GM12878 (cell line): Measurements from ENCODE around the gene ZBTB16.

Source experiments
- ATF7 ChIP-seq: fragments of 450-650 bp; IDR thresholded peaks from 2 replicates; pipeline ENCODE4 v1.6.1; 2016; ENCODE audit warnings: low read depth, mild to moderate bottlenecking
- CHD4 ChIP-seq: fragments of 200-600 bp; sonication (generic); IDR thresholded peaks from 2 replicates; pipeline ENCODE4 v1.6.1; 2016; ENCODE audit warnings: mild to moderate bottlenecking
- CREB1 ChIP-seq: IDR thresholded peaks from 2 replicates; pipeline ENCODE4 v1.6.1; 2012; ENCODE audit warnings: low read depth, mild to moderate bottlenecking, inconsistent platforms
- CTCF ChIP-seq, 3 experiments: IDR thresholded peaks in 2 of 3; conservative IDR thresholded peaks in 1 of 3; 2 replicates each; pipeline ENCODE4 v1.5.1; 2011; ENCODE audit warnings: low read depth in 3 of 3, low read length in 3 of 3, mild to moderate bottlenecking in 3 of 3, control low read depth in 2 of 3, moderate library complexity in 2 of 3, inconsistent platforms in 1 of 3, mixed read lengths in 1 of 3; ENCODE audit not compliant: control insufficient read depth in 2 of 3, insufficient read depth in 1 of 3; ENCODE audit errors: extremely low read depth in 1 of 3
- EP300 ChIP-seq, 2 experiments: fragments of 150-350 bp in 1 of 2; IDR thresholded peaks; 2 replicates each; pipeline ENCODE4 v1.6.1; 2011 to 2012; ENCODE audit warnings: low read depth in 2 of 2, low read length in 2 of 2, borderline replicate concordance in 1 of 2, improper control_type of control experiment in 1 of 2, inconsistent platforms in 1 of 2; ENCODE audit not compliant: control insufficient read depth in 1 of 2
- ETV6 ChIP-seq, 2 experiments: fragments of 450-650 bp in 1 of 2; IDR thresholded peaks in 1 of 2; conservative IDR thresholded peaks in 1 of 2; 2 replicates each; pipeline ENCODE4 v1.6.1; 2014; ENCODE audit warnings: antibody characterized with exemption in 1 of 2, borderline replicate concordance in 1 of 2, low read depth in 1 of 2, mild to moderate bottlenecking in 1 of 2, moderate library complexity in 1 of 2
- POLR2A ChIP-seq: IDR thresholded peaks from 2 replicates; pipeline ENCODE4 v1.6.1; 2011; ENCODE audit warnings: low read depth, mild to moderate bottlenecking, low read length
- POLR2AphosphoS5 ChIP-seq: IDR thresholded peaks from 2 replicates; pipeline ENCODE4 v1.6.1; 2011; ENCODE audit warnings: mild to moderate bottlenecking, low read length, inconsistent platforms
- RCOR1 ChIP-seq: conservative IDR thresholded peaks from 2 replicates; pipeline ENCODE4 v1.6.1; 2012; ENCODE audit warnings: low read depth, low read length, improper control_type of control experiment
- RFX5 ChIP-seq: IDR thresholded peaks from 2 replicates; pipeline ENCODE4 v1.6.1; 2011; ENCODE audit warnings: low read depth, low read length, improper control_type of control experiment
- ZSCAN29 ChIP-seq: fragments of 450-650 bp; IDR thresholded peaks from 2 replicates; pipeline ENCODE4 v1.6.1; 2017; ENCODE audit warnings: mild to moderate bottlenecking, moderate library complexity

GRCh38 chr11:114016986-114017385 is 42.5 kb upstream of the ZBTB16 start:
- no peak for TF ChIP-seq ZSCAN29
- no peak for TF ChIP-seq POLR2AphosphoS5
- no peak for TF ChIP-seq CTCF (IDR thresholded peaks at IDR 0.05 in 2 of 3, conservative IDR thresholded peaks at IDR 0.05 in 1 of 3; ENCODE audit: control insufficient read depth in 2 of 3, extremely low read depth in 1 of 3, insufficient read depth in 1 of 3, low read depth in 3 of 3, low read length in 3 of 3)
- TF ChIP-seq EP300 (IDR thresholded peaks at IDR 0.05; ENCODE audit: borderline replicate concordance in 1 of 2, control insufficient read depth in 1 of 2, low read depth in 2 of 2, low read length in 2 of 2): no peak
- no peak for TF ChIP-seq CREB1
- no peak for TF ChIP-seq POLR2A
- no peak for TF ChIP-seq RCOR1
- TF ChIP-seq ATF7: no peak
- TF ChIP-seq CHD4: no peak
- TF ChIP-seq RFX5: no peak
- TF ChIP-seq ETV6 (conservative IDR thresholded peaks at IDR 0.05 in 1 of 2, IDR thresholded peaks at IDR 0.05 in 1 of 2; ENCODE audit: borderline replicate concordance in 1 of 2, low read depth in 1 of 2): no peak
